ENCODE results near the gene CDY2B.
"Not testable (repeated sequence)": the region's sequence is repeated elsewhere in the genome, so short reads cannot be mapped to it uniquely, and the experiment has no call there.

CDY2B gene

DNA sequence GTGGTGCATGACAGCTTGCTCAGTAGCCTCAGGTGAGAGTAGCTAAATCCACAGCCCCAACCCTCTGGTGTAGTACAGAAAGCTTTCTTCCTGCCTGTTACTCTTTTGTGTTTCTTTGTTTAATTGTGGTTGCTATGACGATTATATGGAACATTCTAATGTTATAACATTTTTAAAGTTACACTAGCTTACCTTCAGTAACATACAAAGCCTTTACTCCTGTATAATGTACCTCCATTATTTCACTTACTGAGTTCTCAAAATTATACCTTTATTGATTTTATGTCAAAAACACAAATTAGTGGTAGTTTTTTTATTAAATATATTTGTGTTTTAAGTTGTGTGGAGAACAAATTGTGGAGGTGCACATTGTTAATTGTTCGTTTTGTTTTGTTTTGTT is at the start of gene CDY2B:
CDY2B (minus strand) TSS at position 101 of the 400 bp plus-strand sequence. CDS start 328 bp downstream, outside the sequence.
- DNase-seq: not testable (repeated sequence)

DNA sequence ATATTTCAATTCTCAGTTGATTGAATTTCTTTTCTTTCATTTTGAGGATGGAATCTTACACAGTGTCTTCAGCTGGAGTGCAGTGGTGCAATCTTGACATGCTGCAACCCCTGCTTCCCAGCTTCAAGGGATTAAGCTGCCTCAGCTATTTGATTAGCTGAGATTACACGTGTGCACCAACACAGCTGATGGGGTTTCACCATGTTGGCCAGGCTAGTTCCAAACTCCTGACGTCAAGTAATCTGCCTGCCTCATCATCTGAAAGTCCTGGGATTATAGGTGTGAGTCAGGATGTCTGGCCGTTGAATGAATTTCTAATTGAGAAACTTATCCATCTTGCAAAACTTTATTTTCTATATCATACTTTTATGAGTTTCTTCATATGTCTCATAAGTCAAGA is 28.0 kb upstream of the CDY2B start:
- not testable (repeated sequence) for DNase-seq

DNA sequence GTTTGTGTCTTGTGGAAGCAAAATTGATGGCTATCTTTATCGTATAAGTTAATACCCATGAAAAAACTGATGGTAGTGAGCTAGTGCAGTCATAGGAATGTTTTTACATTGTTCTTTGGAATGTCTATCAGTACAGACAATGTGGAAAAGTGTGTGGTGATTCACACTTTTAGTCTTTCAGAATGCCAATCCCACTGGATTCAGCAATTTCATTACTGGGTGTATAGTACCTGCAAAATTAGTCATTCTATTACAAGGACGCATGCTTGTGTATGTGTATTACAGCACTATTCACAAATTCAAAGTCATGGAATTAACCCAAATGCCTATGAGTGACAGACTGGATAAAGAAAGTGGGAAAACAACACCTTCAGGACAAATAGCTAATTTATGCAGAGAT is 27.3 kb upstream of the CDY2B start:
- not testable (repeated sequence) for DNase-seq

- not testable (repeated sequence) for DNase-seq
Observed at GRCh38 chrY:17881697-17882096, 1.7 kb upstream of the CDY2B start.

DNA sequence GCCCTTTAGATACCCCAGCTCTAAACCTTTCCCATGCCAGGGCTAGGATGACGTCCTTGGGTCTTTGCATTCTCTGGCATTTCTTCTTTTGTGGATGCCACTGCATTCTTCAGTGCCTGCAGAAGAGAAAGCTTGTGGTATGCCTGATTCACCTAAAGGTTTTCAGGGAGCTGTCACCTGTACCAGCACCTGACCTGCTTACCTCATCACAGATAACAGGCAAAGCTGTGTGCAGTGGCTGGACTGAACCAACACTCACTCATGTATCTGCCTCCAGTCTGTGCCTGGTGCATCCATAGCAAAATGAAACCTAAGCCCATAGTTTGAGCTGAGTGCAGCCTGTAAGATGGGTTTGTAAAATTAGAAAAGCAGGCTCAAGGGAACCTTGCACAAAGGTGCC is 3.3 kb downstream of the CDY2B start:
- not testable (repeated sequence) for DNase-seq

- not testable (repeated sequence) for DNase-seq
Observed at GRCh38 chrY:17875401-17875800, 4.6 kb downstream of the CDY2B start.

DNA sequence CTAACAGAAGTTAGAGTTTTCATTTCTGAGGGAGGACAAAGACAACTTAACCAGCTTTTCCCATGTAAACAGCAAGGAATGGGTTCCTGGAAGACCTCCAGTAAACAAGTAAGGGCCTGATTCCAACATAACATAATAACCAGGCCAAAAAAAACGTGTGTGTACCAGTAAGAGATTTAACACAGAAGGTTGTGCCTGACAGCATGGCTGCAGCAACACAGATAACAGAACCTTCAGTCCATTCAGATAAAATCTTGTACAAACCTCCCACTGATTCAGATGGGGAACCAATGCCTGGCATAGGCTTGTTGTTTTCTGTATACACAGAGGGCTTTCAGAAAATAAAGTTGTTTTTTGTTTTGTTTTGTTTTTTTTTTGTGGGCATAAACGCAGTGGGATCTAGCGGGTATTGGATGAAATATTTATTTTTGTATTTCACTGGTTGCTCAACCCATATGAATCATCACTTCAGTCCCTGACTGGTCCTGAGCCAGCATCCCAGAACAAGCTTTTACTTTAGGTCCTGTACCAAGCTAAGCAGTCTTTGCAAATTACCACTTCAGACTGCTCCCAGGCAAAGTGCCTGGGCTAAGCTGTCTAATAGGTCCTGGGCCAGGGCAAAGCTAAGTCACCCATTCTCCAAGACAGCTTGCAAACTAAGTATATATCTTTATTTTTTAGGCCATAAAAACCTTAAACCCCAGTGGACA is 8.7 kb downstream of the CDY2B start:
- not testable (repeated sequence) for DNase-seq

GRCh38 chrY:17870737-17871136 is 9.3 kb downstream of the CDY2B start:
- DNase-seq: not testable (repeated sequence)

DNA sequence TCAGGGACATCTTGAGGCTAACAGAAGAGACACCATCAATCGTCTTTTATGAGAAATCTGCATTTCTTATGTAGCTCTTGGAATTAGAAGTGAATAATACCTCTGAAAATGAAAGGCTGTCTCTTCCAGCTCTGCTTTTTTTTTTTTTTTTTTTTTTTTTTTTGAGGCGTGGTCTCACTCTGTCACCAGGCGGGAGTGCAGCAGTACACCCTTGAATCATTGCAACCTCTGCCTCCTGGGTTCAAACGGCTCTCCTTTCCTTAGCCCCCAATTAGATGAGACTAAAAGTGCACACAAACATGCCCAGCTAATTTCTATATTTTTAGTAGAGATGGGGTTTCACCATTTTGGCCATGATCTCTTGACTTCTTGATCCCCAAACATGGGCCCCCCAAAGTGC is 12.2 kb downstream of the CDY2B start:
- not testable (repeated sequence) for DNase-seq

GRCh38 chrY:17860634-17861033 is 19.4 kb downstream of the CDY2B start:
- not testable (repeated sequence) for DNase-seq

DNA sequence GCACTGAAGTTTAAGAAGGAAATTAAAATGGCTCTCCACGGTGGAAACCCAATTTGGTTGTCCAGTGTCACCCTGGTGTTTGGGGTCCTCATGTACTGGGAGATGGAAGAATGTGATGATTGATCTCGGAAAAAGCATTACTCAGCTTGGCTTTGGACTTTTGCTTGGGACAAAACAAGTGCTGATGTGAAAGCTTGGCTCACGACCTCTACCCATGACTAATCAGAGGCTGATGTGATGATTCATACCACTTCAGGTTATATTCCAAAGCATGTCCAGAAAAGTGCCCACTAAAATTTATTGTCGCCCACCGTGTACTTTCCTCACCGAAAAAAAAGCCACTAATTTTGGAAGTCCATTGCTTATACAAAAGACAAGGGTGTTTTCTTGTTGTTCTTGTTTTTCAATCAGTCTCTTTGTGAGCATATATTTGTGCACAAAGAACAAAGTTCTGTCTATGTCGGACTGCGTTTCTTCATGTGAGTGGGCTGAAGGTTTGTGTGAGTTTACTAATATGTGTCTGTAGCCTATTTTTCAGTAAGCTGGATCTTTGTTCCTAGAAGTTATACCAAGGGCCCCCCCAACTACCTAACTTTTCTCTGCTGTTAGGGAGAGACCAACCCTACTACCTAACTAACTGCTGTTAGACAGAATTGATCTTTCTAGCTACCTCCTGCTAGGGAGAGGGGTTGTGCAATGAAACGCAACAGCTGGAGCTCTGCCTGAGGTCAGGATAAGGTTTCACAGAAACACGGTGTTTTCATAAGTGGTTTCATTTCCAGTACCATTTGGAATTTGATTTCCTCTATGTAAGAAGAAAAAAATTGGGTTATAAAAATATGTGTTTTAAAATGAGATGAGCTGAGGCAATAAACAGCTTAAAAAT is 22.8 kb downstream of the CDY2B start:
- DNase-seq: not testable (repeated sequence)

- not testable (repeated sequence) for DNase-seq
Observed at GRCh38 chrY:17856508-17856907, 23.5 kb downstream of the CDY2B start.

GRCh38 chrY:17849131-17849530 is 30.9 kb downstream of the CDY2B start:
- not testable (repeated sequence) for DNase-seq

- not testable (repeated sequence) for DNase-seq
Observed at GRCh38 chrY:17832149-17832548, 47.9 kb downstream of the CDY2B start.

Measured in activated CD4-positive, alpha-beta T cell treated with anti-CD3 and anti-CD28 coated beads, Interleukin-10, Interleukin-2, amounts not matched to agents 100 ng/mL and 50 ng/mL, durations not matched to agents 16 hours and 8 hours (primary cell).